ENCODE data around the gene SBK3. TPM values are rescaled to one million over a fixed set of nuclear protein-coding genes. Genes with fewer than 3 reads are reported as not detected.

The SBK3 gene
- total and polyA plus RNA-seq, 4 donors: 0.81 to 1.2 TPM; not detected in 2

DNA sequence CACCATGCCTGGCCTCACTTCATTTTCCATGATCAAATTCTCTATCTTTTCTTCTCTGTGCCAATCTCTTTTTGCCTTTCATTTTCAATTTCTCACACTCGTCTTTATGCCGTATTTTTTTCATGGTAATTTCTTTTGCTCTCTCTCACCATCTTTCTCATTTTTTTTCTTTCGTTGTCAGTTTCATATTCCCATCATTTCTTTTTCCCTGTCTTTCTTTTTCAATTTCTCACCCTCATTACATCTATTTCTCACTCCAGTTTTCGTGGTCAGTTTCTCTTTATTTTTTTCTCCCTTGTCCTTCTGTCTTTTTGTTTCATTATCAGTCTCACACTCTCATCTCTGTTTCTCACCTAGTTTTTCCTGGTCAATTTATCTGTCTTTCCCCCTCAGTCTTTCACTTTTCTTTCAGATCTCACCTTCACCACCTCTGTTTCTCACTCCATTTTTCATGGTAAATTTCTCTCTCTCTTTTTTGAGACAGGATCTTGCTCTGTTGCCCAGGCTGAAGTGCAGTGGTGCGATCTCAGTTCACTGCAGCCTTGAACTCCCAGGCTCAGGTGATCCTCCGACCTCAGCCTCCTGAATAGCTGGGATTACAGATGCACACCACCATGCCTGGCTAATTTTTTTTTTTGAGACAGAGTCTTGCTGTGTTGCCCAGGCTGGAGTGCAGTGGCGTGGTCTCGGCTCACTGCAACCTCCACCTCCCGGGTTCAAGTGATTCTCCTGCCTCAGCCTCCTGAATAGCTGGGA, 43.0 kb downstream of the SBK3 start:
- DNase-seq (no peak), ATAC-seq (ENCODE audit: insufficient read depth, low FRiP score) (no peak)
- H3K27me3 ChIP-seq (ENCODE audit: control insufficient read depth in 3 of 3, insufficient read depth in 3 of 3, low read length in 2 of 3): no peaks in the 10 kb centered on the region
- TF ChIP-seq CTCF (IDR thresholded peaks at IDR 0.05; ENCODE audit: control extremely low read depth, extremely low read depth): no peak
- no peak overlapping the region for H3K27ac ChIP-seq (ENCODE audit: low read depth in 1 of 2, low read length in 1 of 2)
- H3K4me3 ChIP-seq: no peak overlapping the region
- H3K36me3 ChIP-seq (ENCODE audit: control insufficient read depth in 4 of 4, insufficient read depth in 4 of 4, low read length in 4 of 4): peaks cover 0 to 2% (median 0%) of the 10 kb centered on the region in 4 donors
- no peaks in the 10 kb centered on the region for H3K4me1 ChIP-seq (ENCODE audit: control insufficient read depth in 5 of 5, insufficient read depth in 5 of 5, low read length in 5 of 5)
- no peak overlapping the region for H3K9ac ChIP-seq (ENCODE audit: insufficient read depth in 1 of 2, low read length in 2 of 2)
- WGBS, 2 donors: 93 to 94% methylated on average over 9 of the region's 9 CpGs
- H3K9me3 ChIP-seq (ENCODE audit: control insufficient read depth in 4 of 4, insufficient read depth in 3 of 4, low read length in 3 of 4): no peaks in the 10 kb centered on the region

- Histone ChIP-seq H3K9ac (ENCODE audit: insufficient read depth in 1 of 2, low read length in 2 of 2) (no peak overlapping the region), H3K9me3 (ENCODE audit: control insufficient read depth in 4 of 4, insufficient read depth in 3 of 4, low read length in 3 of 4) (no peaks in the 10 kb centered on the region), H3K27ac (ENCODE audit: low read depth in 1 of 2, low read length in 1 of 2) (no peak overlapping the region), H3K36me3 (ENCODE audit: control insufficient read depth in 4 of 4, insufficient read depth in 4 of 4, low read length in 4 of 4) (no peaks in the 10 kb centered on the region), H3K4me1 (ENCODE audit: control insufficient read depth in 5 of 5, insufficient read depth in 5 of 5, low read length in 5 of 5) (no peaks in the 10 kb centered on the region), H3K4me3 (no peak overlapping the region), H3K27me3 (ENCODE audit: control insufficient read depth in 3 of 3, insufficient read depth in 3 of 3, low read length in 2 of 3) (no peaks in the 10 kb centered on the region)
- no peak for TF ChIP-seq CTCF (IDR thresholded peaks at IDR 0.05; ENCODE audit: control extremely low read depth, extremely low read depth)
- 95 to 96% methylated on average over 26 of the region's 26 CpGs for WGBS, 2 donors
- ATAC-seq (ENCODE audit: insufficient read depth, low FRiP score): no peak
- no peak for DNase-seq
Observed at GRCh38 chr19:55500368-55500952, 44.9 kb downstream of the SBK3 start.

DNA sequence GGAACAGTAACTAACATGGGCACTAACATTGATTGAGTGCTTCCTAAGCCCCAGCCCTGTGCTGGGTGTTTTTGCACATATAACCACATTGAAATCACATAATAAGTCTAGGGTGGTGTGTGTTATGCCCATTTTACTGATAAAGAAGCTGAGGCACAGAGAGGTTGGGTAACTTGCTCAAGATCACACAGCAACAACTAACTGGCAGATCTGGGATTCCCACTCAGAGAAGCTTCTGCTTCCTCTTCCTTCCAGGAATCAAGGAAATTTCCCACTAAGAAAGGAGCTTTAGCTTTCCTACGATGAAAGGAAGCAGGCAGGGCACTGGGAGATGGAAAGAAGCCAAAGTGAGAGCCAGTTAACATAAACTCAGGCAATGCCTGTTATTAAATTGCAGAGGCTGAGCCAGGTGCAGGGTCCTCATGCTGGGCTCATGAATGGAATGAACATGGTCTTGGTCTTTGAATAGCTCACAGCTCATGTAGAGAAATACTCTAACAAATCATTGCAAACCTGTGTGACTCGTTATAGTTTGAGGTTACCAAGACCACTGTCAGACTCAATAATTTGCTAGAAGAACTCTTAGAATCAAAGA, 47.0 kb downstream of the SBK3 start:
- H3K9me3 ChIP-seq (ENCODE audit: control insufficient read depth in 4 of 4, insufficient read depth in 3 of 4, low read length in 3 of 4): peaks cover 0 to 2% (median 0%) of the 10 kb centered on the region in 4 donors
- no peaks in the 10 kb centered on the region for H3K36me3 ChIP-seq (ENCODE audit: control insufficient read depth in 4 of 4, insufficient read depth in 4 of 4, low read length in 4 of 4)
- H3K27ac ChIP-seq (ENCODE audit: low read depth in 1 of 2, low read length in 1 of 2): no peak overlapping the region
- H3K27me3 ChIP-seq (ENCODE audit: control insufficient read depth in 3 of 3, insufficient read depth in 3 of 3, low read length in 2 of 3): no peaks in the 10 kb centered on the region
- no peak for TF ChIP-seq CTCF (IDR thresholded peaks at IDR 0.05; ENCODE audit: control extremely low read depth, extremely low read depth)
- no peak overlapping the region for H3K4me3 ChIP-seq
- 27 to 57% methylated on average over 2 of the region's 2 CpGs for WGBS, 2 donors
- peaks cover 0 to 5% (median 0%) of the 10 kb centered on the region in 5 donors for H3K4me1 ChIP-seq (ENCODE audit: control insufficient read depth in 5 of 5, insufficient read depth in 5 of 5, low read length in 5 of 5)
- no peak for DNase-seq
- H3K9ac ChIP-seq (ENCODE audit: insufficient read depth in 1 of 2, low read length in 2 of 2): no peak overlapping the region
- no peak for ATAC-seq (ENCODE audit: insufficient read depth, low FRiP score)
